Measurements from ENCODE around the gene C6orf47. TPM values are rescaled to one million over a fixed set of nuclear protein-coding genes. Genes with fewer than 3 reads are reported as not detected.

C6orf47 gene
- total RNA-seq, 1 donor from 2014 or later: 23.5 TPM

DNA sequence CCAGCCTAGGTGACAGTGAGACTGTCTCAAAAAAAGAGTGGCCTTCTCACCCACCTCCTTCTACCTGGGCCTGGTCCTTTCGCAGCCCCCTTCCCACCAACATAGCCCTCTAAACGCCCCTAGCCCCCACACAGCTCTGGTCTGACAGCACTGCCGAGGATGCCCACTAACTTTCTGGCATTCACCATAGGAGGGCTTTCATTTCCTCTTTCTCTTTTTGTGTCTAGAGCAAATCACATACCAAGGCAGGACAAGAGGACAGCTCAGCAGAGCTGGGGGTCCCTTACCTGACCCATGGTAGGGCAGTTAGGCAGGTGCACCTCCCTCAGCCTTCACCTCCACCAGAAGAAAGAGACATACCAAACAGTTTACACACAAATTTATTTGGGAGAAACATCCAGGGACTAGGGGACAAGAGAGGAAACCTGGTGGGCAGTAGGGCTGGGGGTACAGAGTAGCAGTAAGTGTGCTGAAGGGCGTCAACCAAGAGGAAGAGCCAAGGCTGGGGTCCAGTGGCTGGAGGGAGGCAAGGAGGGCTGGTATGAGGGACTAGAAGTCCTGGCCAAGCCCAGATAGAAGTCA is 15.8 kb upstream of the C6orf47 start:
- Mint-ChIP-seq H3K4me1 (peaks cover 10% of the 10 kb centered on the region), H3K36me3 (ENCODE audit: low read depth) (no peaks in the 10 kb centered on the region), H3K9me3 (no peaks in the 10 kb centered on the region), H3K27me3 (ENCODE audit: low read depth) (peaks cover 7% of the 10 kb centered on the region), H3K27ac (ENCODE audit: unreplicated experiment) (no peak overlapping the region), H3K4me3 (peak overlapping the region; percentile 7)
- no peak for DNase-seq (ENCODE audit: low read depth, low spot score)
- no peak for TF ChIP-seq CTCF (conservative IDR thresholded peaks at IDR 0.05)

DNA sequence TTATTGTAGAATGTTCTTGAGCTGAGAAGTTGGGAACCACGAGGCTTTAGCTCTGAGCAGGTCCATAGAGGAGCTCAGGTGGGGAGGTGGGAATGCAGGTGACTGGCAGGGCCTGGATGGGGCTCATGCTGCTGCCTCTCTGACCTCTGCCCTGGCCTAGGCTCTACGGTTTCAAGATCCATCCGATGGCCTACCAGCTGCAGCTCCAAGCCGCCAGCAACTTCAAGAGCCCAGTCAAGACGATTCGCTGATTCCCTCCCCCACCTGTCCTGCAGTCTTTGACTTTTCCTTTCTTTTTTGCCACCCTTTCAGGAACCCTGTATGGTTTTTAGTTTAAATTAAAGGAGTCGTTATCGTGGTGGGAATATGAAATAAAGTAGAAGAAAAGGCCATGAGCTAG is 9.1 kb upstream of the C6orf47 start, which contains the start of gene LY6G5B:
LY6G5B (plus strand) TSS at position 301 of the 400 bp plus-strand sequence. CDS start 975 bp downstream, outside the sequence.
- no peak for DNase-seq (ENCODE audit: low read depth, low spot score)
- H3K9me3 Mint-ChIP-seq: no peaks in the 10 kb centered on the region
- no peaks in the 10 kb centered on the region for H3K27me3 Mint-ChIP-seq (ENCODE audit: low read depth)
- H3K4me3 Mint-ChIP-seq: peak within 1 kb of the TSS; percentile 79
- H3K4me1 Mint-ChIP-seq: peaks cover 16% of the 10 kb centered on the region
- H3K27ac Mint-ChIP-seq (ENCODE audit: unreplicated experiment): no peak within 1 kb of the TSS
- peaks cover 7% of the 10 kb centered on the region for H3K36me3 Mint-ChIP-seq (ENCODE audit: low read depth)
- no peak for TF ChIP-seq CTCF (conservative IDR thresholded peaks at IDR 0.05)

DNA sequence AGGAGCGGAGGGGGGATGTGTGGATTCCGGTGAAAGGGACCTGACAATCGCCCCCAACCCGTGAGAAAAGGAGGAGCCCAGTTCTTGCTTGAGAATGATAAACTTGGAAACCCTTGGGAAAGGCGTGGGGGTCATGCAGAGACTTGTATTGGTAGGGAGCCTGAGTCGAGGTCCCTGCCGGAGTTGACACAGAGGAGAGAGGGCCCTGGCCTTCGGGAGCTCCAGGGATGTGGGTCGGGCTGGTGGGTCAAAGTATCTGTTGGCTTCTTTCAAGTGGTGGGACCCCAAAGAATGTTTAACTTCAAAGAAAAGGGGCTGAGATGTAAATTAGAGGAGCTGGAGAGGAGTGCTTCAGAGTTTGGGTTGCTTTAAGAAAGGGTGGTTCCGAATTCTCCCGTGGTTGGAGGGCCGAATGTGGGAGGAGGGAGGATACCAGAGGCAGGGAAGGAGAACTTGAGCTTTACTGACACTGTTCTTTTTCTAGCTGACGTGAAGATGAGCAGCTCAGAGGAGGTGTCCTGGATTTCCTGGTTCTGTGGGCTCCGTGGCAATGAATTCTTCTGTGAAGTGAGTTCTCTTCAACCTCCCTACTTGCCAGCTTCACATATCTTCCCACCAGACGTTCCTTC is 5.9 kb upstream of the C6orf47 start:
- no peaks in the 10 kb centered on the region for H3K27me3 Mint-ChIP-seq (ENCODE audit: low read depth)
- peak overlapping the region; percentile 93 for H3K4me3 Mint-ChIP-seq
- DNase-seq (ENCODE audit: low read depth, low spot score): no peak
- no peak for TF ChIP-seq CTCF (conservative IDR thresholded peaks at IDR 0.05)
- peaks cover 8% of the 10 kb centered on the region for H3K36me3 Mint-ChIP-seq (ENCODE audit: low read depth)
- peak overlapping the region; percentile 81 for H3K27ac Mint-ChIP-seq (ENCODE audit: unreplicated experiment)
- peaks cover 33% of the 10 kb centered on the region for H3K4me1 Mint-ChIP-seq
- H3K9me3 Mint-ChIP-seq: no peaks in the 10 kb centered on the region

DNA sequence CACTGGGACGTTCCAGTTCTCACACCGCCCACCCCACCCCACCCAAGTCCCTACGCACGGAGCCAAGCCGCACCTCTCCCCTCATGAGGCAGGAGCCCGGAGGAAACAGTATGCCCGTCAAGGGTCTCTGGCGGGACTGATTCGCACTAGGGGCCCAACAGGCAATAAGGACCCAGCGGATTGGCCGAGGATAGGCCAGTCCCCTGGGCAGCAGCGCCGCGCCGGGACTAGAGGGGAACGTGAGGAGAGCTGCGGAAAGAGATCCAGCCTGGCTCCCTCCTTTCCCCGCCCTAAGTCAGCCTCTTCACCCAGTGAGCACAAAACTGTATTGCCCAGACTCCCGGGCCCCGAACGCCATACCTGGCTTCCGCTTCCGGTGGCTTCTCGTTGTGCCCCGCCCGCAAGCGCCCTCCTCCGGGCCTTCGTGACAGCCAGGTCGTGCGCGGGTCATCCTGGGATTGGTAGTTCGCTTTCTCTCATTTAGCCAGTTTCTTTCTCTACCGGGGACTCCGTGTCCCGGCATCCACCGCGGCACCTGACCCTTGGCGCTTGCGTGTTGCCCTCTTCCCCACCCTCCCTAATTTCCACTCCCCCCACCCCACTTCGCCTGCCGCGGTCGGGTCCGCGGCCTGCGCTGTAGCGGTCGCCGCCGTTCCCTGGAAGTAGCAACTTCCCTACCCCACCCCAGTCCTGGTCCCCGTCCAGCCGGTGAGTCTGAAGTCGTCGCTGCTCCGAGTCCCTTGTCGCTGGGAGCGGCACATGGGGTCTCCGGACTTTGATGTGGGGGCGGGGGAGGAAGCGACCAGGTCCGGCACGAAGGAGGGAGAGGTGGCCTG is 5.1 kb upstream of the C6orf47 start, which contains the start of gene CSNK2B:
CSNK2B (plus strand) TSS at position 580 of the 836 bp plus-strand sequence. CDS start 752 bp downstream, outside the sequence.
- Mint-ChIP-seq H3K27ac (ENCODE audit: unreplicated experiment) (peak within 1 kb of the TSS; percentile 81), H3K4me1 (peaks cover 39% of the 10 kb centered on the region), H3K36me3 (ENCODE audit: low read depth) (peaks cover 8% of the 10 kb centered on the region), H3K27me3 (ENCODE audit: low read depth) (no peaks in the 10 kb centered on the region), H3K9me3 (no peaks in the 10 kb centered on the region), H3K4me3 (peak within 1 kb of the TSS; percentile 93)
- no peak for TF ChIP-seq CTCF (conservative IDR thresholded peaks at IDR 0.05)
- peak; percentile 95 for DNase-seq (ENCODE audit: low read depth, low spot score)

DNA sequence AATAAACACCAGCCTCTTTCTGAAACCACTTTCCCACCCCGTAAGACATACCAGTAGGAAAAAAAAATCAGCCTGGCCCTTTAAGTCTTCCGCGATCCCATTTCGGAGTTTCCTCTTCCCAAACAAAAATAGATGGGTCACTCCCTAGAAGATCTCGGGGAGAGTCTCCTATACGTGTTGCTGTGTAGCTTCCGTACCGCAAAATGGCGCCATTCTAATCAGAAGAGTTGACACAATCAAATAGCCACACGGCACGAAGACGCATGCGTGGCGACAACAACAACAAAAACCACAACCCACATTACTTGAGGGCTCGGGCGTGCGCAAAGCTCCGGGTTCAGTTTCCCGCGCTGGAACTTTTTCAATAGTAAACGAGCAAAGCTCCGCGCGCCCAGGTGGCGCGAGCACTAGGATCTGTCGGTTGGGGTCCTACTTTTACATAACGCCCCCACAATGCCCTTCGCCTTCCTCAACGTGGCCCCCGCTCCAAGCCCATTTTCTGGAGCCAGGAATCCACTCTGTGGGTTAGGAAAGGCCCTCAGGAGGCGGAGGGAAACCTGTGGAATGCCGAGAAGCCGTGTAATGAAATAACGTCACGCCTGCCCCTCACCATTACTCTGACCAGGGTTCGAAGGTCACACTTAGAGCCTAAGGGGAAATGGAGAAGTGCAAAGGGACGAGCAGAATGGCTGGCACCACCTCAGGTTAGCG is 4.4 kb upstream of the C6orf47 start, which contains the start of gene GPANK1:
GPANK1 (minus strand) TSS at position 208 of the 711 bp plus-strand sequence. CDS start 519 bp downstream, outside the sequence.
- Mint-ChIP-seq H3K27ac (ENCODE audit: unreplicated experiment) (peak within 1 kb of the TSS; percentile 81), H3K27me3 (ENCODE audit: low read depth) (no peaks in the 10 kb centered on the region), H3K9me3 (no peaks in the 10 kb centered on the region), H3K4me1 (peaks cover 45% of the 10 kb centered on the region), H3K4me3 (peak within 1 kb of the TSS; percentile 93), H3K36me3 (ENCODE audit: low read depth) (peaks cover 8% of the 10 kb centered on the region)
- TF ChIP-seq CTCF (conservative IDR thresholded peaks at IDR 0.05): no peak
- peak; percentile 74 for DNase-seq (ENCODE audit: low read depth, low spot score)

All from neural crest cell (in vitro differentiated cells).